ENCODE measurements around the gene SCGB3A1.

Gene SCGB3A1

GRCh38 chr5:180606215-180606785 is 15.0 kb upstream of the SCGB3A1 start:
- DNase-seq (ENCODE audit: extremely low read depth in 1 of 2, low read depth in 1 of 2) = no peak

GRCh38 chr5:180605554-180606214 is 14.4 kb upstream of the SCGB3A1 start:
- DNase-seq (ENCODE audit: extremely low read depth in 1 of 2, low read depth in 1 of 2) = peak; percentile 17 to 40

- no peak for DNase-seq (ENCODE audit: extremely low read depth in 1 of 2, low read depth in 1 of 2)
These were observed 13.0 kb upstream of the SCGB3A1 start for GRCh38 chr5:180604271-180604670.

- DNase-seq (ENCODE audit: extremely low read depth in 1 of 2, low read depth in 1 of 2) = no peak
These were observed 11.8 kb upstream of the SCGB3A1 start for GRCh38 chr5:180603076-180603594.

- DNase-seq (ENCODE audit: extremely low read depth in 1 of 2, low read depth in 1 of 2) = no peak
These were observed 11.3 kb upstream of the SCGB3A1 start for GRCh38 chr5:180602481-180603075.

- no peak for DNase-seq (ENCODE audit: extremely low read depth in 1 of 2, low read depth in 1 of 2)
These were observed 10.5 kb upstream of the SCGB3A1 start for GRCh38 chr5:180601591-180602480.

- no peak for DNase-seq (ENCODE audit: extremely low read depth in 1 of 2, low read depth in 1 of 2)
These were observed 9.3 kb upstream of the SCGB3A1 start for GRCh38 chr5:180600554-180601041.

- DNase-seq (ENCODE audit: extremely low read depth in 1 of 2, low read depth in 1 of 2) = no peak
These were observed 8.8 kb upstream of the SCGB3A1 start for GRCh38 chr5:180599981-180600553.

- no peak for DNase-seq (ENCODE audit: extremely low read depth in 1 of 2, low read depth in 1 of 2)
These were observed 8.3 kb upstream of the SCGB3A1 start for GRCh38 chr5:180599590-180599914.

GRCh38 chr5:180598797-180599589 is 7.7 kb upstream of the SCGB3A1 start:
- no peak for DNase-seq (ENCODE audit: extremely low read depth in 1 of 2, low read depth in 1 of 2)

- no peak for DNase-seq (ENCODE audit: extremely low read depth in 1 of 2, low read depth in 1 of 2)
These were observed 7.0 kb upstream of the SCGB3A1 start for GRCh38 chr5:180598316-180598701.

- DNase-seq (ENCODE audit: extremely low read depth in 1 of 2, low read depth in 1 of 2) = no peak
These were observed 5.5 kb upstream of the SCGB3A1 start for GRCh38 chr5:180596668-180597231.

GRCh38 chr5:180596115-180596667 is 4.9 kb upstream of the SCGB3A1 start:
- no peak for DNase-seq (ENCODE audit: extremely low read depth in 1 of 2, low read depth in 1 of 2)

GRCh38 chr5:180595381-180596114 is 4.2 kb upstream of the SCGB3A1 start:
- no peak for DNase-seq (ENCODE audit: extremely low read depth in 1 of 2, low read depth in 1 of 2)

GRCh38 chr5:180595046-180595379 is 3.7 kb upstream of the SCGB3A1 start:
- DNase-seq (ENCODE audit: extremely low read depth in 1 of 2, low read depth in 1 of 2) = no peak

- DNase-seq (ENCODE audit: extremely low read depth in 1 of 2, low read depth in 1 of 2) = no peak
These were observed 3.2 kb upstream of the SCGB3A1 start for GRCh38 chr5:180594311-180595045.

GRCh38 chr5:180593446-180594206 is 2.3 kb upstream of the SCGB3A1 start:
- DNase-seq (ENCODE audit: extremely low read depth in 1 of 2, low read depth in 1 of 2) = no peak
